Stomach smooth muscle (tissue), 2 donors: ENCODE results near the gene ITIH5.
"Not testable (repeated sequence)": the region's sequence is repeated elsewhere in the genome, so short reads cannot be mapped to it uniquely, and the experiment has no call there.

Source experiments
- H3K27ac ChIP-seq: one replicate; pipeline ENCODE4 v1.7.0; 2013; ENCODE audit warnings: mild to moderate bottlenecking, low read length, inconsistent platforms
- H3K27me3 ChIP-seq, 2 donors: one replicate each; pipeline ENCODE4 v1.7.0; 2013; ENCODE audit warnings: low read length in 2 of 2; ENCODE audit not compliant: insufficient read depth in 2 of 2, control insufficient read depth in 1 of 2
- H3K36me3 ChIP-seq, 2 donors: one replicate each; pipeline ENCODE4 v1.7.0; 2013; ENCODE audit warnings: low read length in 2 of 2; ENCODE audit not compliant: control insufficient read depth in 2 of 2, insufficient read depth in 2 of 2
- H3K4me1 ChIP-seq: one replicate; pipeline ENCODE4 v1.7.0; 2013; ENCODE audit warnings: low read length; ENCODE audit not compliant: control insufficient read depth, insufficient read depth
- H3K4me3 ChIP-seq, 2 donors: one replicate each; pipeline ENCODE4 v1.7.0; 2013; ENCODE audit warnings: low read length in 2 of 2
- H3K9ac ChIP-seq, 2 donors: one replicate each; pipeline ENCODE4 v1.7.0; 2013; ENCODE audit warnings: low read length in 2 of 2, mild to moderate bottlenecking in 1 of 2
- H3K9me3 ChIP-seq, 2 donors: one replicate each; pipeline ENCODE4 v1.7.0; 2013; ENCODE audit warnings: low read length in 2 of 2; ENCODE audit not compliant: control insufficient read depth in 2 of 2
- donor health status: healthy.
- donor health status: Pancreatic carcinoma.

Gene ITIH5

DNA sequence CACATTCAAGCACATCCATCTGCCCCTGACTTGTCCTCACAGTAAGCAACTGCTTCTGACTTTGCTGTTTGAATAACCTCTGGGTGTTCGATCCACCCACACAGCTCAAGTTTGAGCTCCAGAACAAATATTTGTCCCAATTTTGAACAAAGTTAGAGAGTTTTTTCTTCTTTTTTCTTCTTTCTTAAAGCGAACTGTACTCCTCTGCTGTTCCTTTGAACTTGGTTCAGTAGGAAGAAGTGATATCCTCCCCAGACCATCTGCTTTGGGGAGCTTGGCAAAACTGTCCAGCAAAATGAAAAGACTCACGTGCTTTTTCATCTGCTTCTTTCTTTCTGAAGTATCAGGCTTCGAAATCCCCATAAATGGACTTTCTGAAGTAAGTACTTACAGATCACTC is 36.4 kb upstream of the ITIH5 start, which contains the start of gene ITIH2:
Gene ITIH2 (plus strand): TSS at position 177 of the 400 bp plus-strand sequence. CDS start 119 bp downstream, at position 296.
- no peaks in the 10 kb centered on the region for H3K4me1 ChIP-seq
- H3K9me3 ChIP-seq, result no peaks in the 10 kb centered on the region
- no peak within 1 kb of the TSS for H3K27ac ChIP-seq
- no peak within 1 kb of the TSS for H3K4me3 ChIP-seq
- no peak within 1 kb of the TSS for H3K9ac ChIP-seq
- H3K36me3 ChIP-seq, result no peaks in the 10 kb centered on the region
- H3K27me3 ChIP-seq, result peaks cover 3 to 4% of the 10 kb centered on the region in 2 donors

DNA sequence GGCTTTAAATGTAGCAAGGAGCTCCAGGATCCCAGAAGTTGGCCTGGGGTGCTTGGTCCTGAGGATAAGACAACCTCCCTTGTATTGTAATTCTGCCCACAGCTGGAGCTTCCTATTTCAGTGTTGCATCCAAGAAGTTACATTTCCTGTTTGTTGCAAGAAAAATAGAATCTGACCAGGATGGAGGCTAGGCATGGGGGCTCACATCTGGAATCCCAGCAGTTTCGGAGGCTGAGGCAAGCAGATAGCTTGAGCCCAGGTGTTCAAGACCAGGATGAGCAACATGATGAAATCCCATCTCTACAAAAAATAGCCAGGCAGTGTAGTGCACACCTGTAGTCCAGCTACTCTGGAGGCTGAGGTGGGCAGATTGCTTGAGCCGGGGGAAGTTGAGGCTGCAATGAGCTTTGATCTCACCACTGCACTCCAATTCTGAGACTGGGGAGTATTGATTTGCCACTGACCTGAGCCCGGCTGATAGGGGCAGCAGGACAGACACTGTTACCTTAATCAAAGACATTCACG is 35.6 kb upstream of the ITIH5 start:
- no peak overlapping the region for H3K4me3 ChIP-seq
- H3K27me3 ChIP-seq, result peaks cover 3 to 4% of the 10 kb centered on the region in 2 donors
- peaks cover 4% of the 10 kb centered on the region for H3K4me1 ChIP-seq
- no peak overlapping the region for H3K9ac ChIP-seq
- H3K9me3 ChIP-seq, result no peaks in the 10 kb centered on the region
- H3K36me3 ChIP-seq, result no peaks in the 10 kb centered on the region
- H3K27ac ChIP-seq, result no peak overlapping the region

DNA sequence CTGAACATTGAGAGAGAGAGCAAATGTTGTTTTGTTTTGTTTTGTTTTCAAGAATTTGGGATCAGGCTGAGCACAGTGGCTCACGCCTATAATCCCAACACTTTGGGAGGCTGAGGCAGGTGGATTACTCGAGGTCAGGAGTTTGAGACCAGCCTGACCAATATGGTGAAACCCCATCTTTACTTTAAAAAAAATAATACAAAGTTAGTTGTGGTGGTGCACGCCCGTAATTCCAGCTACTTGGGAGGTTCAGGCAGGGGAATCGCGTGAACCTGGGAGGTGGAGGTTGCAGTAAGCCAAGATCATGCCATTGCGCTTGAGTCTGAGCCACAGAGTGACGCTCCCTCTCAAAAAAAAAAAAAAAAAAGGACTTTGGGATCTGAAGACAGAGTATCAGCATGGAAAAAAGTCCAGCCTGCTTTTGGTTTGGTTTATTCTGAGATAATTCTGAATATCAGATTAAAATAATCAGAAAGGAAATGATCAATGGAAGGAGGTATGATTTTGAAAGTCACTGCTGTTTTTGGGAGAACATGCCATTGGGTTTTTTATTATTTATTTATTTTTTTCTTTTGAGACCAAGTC is 34.5 kb upstream of the ITIH5 start:
- peaks cover 10% of the 10 kb centered on the region for H3K4me1 ChIP-seq

DNA sequence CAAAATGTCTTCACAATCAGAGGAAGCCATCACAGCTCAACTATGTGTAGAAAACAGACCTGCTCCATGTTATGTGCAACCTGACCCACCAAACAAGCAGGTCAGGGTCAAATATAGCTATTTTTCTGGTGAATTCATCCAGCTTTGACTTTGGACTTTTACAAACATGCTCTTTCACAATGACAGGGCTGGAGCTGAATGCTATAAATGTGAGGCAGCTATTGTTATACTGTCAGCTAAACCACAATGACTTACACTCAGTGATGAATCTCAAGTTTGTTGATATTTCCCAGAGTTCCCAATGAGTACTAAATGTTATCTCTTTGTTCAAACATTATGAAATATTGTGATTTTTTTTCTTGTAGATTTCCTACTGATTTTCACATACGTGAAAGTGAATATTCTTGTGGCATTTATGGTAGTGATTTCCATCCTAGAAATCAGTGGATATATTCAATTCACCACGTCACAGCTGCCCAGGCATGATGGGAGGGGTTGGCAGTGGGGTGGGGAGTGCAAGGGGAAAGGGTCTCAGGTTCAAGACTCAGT is 33.9 kb upstream of the ITIH5 start:
- Histone ChIP-seq H3K27ac (no peak overlapping the region), H3K36me3 (no peaks in the 10 kb centered on the region), H3K27me3 (peaks cover 3 to 4% of the 10 kb centered on the region in 2 donors), H3K4me3 (no peak overlapping the region), H3K9ac (no peak overlapping the region), H3K4me1 (peaks cover 13% of the 10 kb centered on the region), H3K9me3 (no peaks in the 10 kb centered on the region)

More for the DNA sequence above, 34.5 kb upstream of the ITIH5 start:
- no peak overlapping the region for H3K9ac ChIP-seq
- no peaks in the 10 kb centered on the region for H3K36me3 ChIP-seq
- H3K27me3 ChIP-seq, result peaks cover 3 to 4% of the 10 kb centered on the region in 2 donors
- H3K9me3 ChIP-seq, result no peaks in the 10 kb centered on the region
- no peak overlapping the region for H3K27ac ChIP-seq
- H3K4me3 ChIP-seq, result no peak overlapping the region

DNA sequence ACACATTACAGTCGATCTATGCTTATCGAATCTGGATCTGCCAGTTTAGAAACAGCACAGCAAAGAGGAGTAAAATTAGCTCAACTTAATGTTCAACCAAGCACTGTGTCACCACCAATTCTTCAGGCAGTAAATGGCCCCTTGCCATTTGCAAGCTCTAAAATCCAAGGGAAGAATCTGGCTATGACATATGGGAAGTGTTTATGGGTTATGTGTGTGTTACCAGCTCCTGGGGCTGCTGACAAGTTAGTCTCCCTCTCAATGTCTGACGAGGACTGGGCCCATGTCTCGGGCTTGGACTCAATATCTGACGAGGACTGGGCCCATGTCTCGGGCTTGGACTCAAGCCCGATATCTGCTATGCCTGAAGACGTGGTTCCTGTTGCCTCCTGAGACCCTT is 30.7 kb upstream of the ITIH5 start:
- no peaks in the 10 kb centered on the region for H3K36me3 ChIP-seq
- H3K9ac ChIP-seq, result no peak overlapping the region
- H3K27me3 ChIP-seq, result peaks cover 0 to 2% of the 10 kb centered on the region in 2 donors
- H3K27ac ChIP-seq, result no peak overlapping the region
- H3K9me3 ChIP-seq, result no peaks in the 10 kb centered on the region
- H3K4me3 ChIP-seq, result no peak overlapping the region
- H3K4me1 ChIP-seq, result peaks cover 13% of the 10 kb centered on the region

DNA sequence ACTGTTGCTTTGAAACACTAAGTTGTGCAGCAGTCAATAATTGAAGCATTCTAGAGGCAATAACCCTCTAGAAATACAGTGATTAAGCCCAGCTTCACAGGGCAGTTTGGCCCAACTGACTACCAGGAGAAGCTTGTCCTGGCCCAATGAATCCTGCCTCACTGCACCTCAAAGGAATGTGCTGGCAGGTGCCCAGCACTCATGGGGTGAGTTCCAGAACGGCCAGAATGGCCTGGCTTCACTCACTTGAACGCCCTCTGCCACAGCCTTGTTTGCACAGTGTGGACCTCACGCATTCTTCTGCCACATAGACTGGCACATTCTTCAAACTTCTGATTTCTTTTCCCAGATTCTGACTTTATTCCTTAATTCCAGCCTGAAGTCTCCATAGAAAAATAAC is 29.8 kb upstream of the ITIH5 start:
- Histone ChIP-seq H3K9ac (no peak overlapping the region), H3K27ac (peak overlapping the region; percentile 41), H3K4me1 (peaks cover 13% of the 10 kb centered on the region), H3K4me3 (peak overlapping the region; percentile 1 to 8), H3K27me3 (no peaks in the 10 kb centered on the region), H3K9me3 (no peaks in the 10 kb centered on the region), H3K36me3 (no peaks in the 10 kb centered on the region)

DNA sequence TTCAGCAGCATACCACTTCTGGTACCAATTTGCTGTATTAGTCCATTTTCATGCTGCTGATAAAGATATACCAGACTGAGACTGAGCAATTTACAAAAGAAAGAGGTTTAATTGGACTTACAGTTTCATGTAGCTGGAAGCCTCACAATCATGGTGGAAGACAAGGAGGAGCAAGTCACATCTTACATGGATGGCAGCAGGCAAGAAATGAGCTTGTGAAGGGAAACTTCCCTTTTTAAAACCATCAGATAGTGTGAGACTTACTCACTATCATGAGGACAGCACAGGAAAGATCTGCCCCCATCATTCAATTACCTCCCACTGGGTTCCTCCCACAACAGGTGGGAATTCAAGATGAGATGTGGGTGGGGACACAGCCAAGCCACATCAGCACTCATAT is 26.4 kb upstream of the ITIH5 start:
- not testable (repeated sequence) for H3K36me3 ChIP-seq, H3K9me3 ChIP-seq, H3K27me3 ChIP-seq, H3K4me3 ChIP-seq, H3K27ac ChIP-seq, H3K9ac ChIP-seq
- H3K4me1 ChIP-seq, result peaks cover 13% of the 10 kb centered on the region

DNA sequence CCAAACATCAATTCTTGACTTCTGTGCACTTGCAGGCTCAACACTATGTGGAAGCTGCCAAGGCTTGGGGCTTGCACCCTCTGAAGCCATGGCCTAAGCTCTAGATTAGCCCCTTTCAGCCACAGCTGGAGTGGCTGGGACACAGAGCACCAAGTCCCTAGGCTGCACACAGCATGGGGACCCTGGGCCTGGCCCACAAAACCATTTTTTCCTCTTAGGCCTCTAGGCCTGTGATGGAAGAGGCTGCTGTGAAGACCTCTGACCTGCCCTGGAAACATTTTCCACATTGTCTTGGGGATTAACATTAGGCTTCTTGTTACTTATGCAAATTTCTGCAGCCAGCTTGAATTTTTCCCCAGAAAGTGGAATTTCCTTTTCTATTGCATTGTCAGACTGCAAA is 25.6 kb upstream of the ITIH5 start:
- not testable (repeated sequence) for H3K4me3 ChIP-seq, H3K27ac ChIP-seq, H3K9me3 ChIP-seq, H3K27me3 ChIP-seq, H3K9ac ChIP-seq, H3K36me3 ChIP-seq, H3K4me1 ChIP-seq

DNA sequence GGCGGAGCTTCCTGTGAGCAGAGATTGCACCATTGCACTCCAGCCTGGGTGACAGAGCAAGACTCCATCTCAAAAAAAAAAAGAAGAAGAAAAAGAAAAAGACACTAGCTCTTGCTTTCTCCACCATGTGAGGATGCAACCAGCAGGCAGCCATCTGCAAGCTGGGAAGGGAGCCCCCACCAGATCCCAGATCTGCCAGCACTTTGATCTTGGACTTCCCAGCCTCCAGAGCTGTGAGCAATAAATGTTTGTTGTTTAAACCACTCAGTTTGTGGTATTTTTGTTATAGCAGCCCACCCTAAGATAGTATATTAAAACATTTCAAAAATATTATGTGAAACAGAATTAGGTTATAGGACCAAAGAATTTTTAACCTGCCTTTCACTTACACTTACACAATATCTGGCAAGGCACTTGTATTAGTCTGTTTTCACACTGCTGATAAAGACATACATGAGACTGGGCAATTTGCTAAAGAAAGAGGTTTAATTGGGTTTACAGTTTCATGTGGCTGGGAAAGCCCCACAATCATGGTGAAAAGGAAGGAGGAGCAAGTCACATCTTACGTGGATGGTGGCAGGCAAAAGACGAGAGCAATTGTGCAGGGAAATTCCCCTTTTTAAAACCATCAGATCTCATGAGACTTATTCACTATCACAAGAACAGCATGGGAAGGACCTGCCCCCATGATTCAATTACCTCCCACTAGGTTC is 24.3 kb upstream of the ITIH5 start:
- H3K27ac ChIP-seq, H3K4me1 ChIP-seq, H3K9ac ChIP-seq, H3K36me3 ChIP-seq, H3K4me3 ChIP-seq, H3K9me3 ChIP-seq, H3K27me3 ChIP-seq: not testable (repeated sequence)

DNA sequence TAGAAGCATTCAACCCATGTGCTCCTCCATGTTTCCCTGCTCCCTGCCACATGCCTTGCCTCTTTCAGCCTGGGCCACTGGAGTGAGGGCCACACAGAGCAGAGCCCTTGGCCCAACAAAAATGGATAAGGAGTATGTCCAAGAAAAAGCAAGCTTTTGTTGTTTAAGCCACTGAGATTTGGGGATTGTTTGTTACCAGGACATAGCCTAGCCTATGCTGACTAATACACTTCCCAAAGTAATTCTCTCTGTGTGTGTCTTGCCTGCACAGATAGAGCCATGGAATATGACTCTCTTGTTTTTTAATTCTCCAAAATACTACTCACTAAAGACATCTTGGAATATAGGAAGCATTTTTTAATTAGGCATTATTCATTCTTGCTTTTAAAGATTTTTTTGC is 22.8 kb upstream of the ITIH5 start:
- H3K27ac ChIP-seq, result no peak overlapping the region
- H3K4me1 ChIP-seq, result peaks cover 3% of the 10 kb centered on the region
- H3K9me3 ChIP-seq, result no peaks in the 10 kb centered on the region
- H3K27me3 ChIP-seq, result no peaks in the 10 kb centered on the region
- H3K36me3 ChIP-seq, result no peaks in the 10 kb centered on the region
- H3K9ac ChIP-seq, result no peak overlapping the region
- no peak overlapping the region for H3K4me3 ChIP-seq
